GM20000 (cell line): ENCODE data around the gene MAP2K5.

Experiments
- DNase-seq: peaks from one replicate; pipeline ENCODE4 v3.0.0; 2012; ENCODE audit warnings: low spot score
- CTCF ChIP-seq: IDR thresholded peaks from 2 replicates; pipeline ENCODE4 v1.5.1; 2012; ENCODE audit warnings: mild to moderate bottlenecking, control low read depth; ENCODE audit errors: extremely low read depth, missing control alignments

Gene MAP2K5

GRCh38 chr15:67755936-67756335, 213.4 kb downstream of the MAP2K5 start:
- DNase-seq = no peak
- TF ChIP-seq CTCF = no peak

- no peak for TF ChIP-seq CTCF
- DNase-seq = no peak
Observed at GRCh38 chr15:67758619-67759300, 216.3 kb downstream of the MAP2K5 start.

GRCh38 chr15:67760901-67761300, 218.4 kb downstream of the MAP2K5 start:
- no peak for TF ChIP-seq CTCF
- DNase-seq = no peak

- no peak for TF ChIP-seq CTCF
- DNase-seq = no peak
Observed at GRCh38 chr15:67761343-67761742, 218.8 kb downstream of the MAP2K5 start.

GRCh38 chr15:67762610-67763368, 220.3 kb downstream of the MAP2K5 start:
- peak; percentile 70 for DNase-seq
- TF ChIP-seq CTCF = no peak

- TF ChIP-seq CTCF = no peak
- DNase-seq = no peak
Observed at GRCh38 chr15:67765701-67766100, 223.2 kb downstream of the MAP2K5 start.

GRCh38 chr15:67766968-67767367, 224.5 kb downstream of the MAP2K5 start:
- no peak for TF ChIP-seq CTCF
- DNase-seq = no peak
